Activated T-cell treated with anti-CD3 and anti-CD28 coated beads for 4 hours (primary cell): ENCODE results near the gene MOG.
A peak's percentile ranks its signal among the peaks of the same experiment; 100 is the strongest.

Source experiments
- DNase-seq: peaks from one replicate; pipeline ENCODE4 v3.0.0-alpha.2; 2020

MOG gene

DNA sequence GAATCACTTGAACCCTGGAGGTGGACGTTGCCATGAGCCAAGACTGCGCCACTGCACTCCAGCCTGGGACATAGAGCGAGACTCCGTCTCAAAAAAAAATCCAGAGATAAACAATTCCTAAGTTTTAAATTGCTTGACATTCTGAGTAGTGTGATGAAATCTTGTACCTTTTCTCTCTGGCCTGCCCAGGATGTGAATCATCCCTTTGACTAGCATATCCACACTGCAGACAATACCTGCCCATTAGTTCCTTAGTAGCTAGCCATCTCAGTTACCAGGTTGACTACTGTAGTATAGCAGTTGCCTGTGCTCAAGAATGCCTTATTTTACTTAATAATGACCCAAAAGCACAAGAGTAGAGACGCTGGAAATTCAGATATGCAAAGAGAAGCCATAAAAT lies 21.2 kb downstream of the MOG start:
- no peak for DNase-seq

DNA sequence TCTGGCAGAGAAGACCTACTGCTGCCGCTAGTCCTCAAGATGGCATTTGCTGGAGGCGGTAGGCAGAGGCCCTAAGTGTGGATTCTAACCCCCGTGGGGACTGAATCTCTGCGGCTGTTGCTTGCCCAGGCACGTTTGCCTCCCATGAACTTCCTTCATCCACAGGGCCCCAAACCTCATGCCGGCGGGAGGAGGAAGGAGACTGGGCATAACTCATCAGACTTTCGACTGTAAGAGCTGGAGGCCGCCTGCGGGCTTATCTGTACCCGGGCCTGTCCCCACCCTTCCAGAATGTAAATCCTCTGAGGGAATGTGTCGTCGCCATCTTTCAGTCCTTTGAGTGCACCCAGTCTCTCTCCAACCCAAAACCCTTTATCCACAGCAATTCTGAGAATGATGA lies 23.1 kb downstream of the MOG start:
- DNase-seq = no peak

DNA sequence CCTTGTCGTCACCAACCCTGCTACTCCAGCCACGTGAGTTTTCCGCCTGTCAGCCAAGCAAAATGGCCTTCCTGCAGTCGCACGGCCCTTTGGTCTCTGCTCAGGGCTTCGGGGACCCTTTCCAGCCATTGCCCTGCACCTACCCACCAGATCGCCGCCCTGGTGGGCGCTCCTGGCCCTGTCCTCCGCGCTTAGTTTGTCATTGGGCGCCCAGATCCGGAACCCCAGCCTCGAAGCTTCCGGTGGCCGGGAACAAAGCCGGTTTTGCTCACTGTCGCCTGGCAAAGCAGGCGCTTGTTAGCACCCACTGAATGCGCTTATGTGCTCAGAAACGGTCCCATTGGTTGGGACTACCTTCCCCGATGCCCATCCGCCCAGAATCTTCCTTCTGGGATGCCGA lies 23.5 kb downstream of the MOG start:
- no peak for DNase-seq

DNA sequence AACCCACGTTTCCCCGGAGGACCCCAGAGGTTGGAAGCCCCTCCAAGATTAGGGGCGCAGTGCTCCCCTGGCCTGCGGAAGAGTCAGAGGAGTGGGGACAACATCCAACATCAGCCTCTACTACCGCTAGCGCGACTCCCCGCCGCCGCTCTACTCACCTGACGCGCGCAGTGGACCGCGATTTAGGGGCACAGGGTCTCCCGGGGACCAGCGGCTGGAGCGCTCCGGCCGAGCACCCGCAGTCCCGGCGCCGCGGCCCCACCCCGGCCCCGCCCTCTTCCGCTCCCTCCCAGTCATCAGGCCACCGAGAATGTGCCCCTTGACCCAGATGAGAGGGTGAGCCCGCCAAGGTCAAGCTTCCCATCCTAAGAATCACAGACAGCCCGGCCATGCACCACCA lies 24.0 kb downstream of the MOG start, which contains the start of gene ZFP57:
TSS of gene ZFP57 (minus strand) at position 249 of the 400 bp plus-strand sequence. CDS start 4,149 bp downstream, outside the sequence.
- DNase-seq = no peak

DNA sequence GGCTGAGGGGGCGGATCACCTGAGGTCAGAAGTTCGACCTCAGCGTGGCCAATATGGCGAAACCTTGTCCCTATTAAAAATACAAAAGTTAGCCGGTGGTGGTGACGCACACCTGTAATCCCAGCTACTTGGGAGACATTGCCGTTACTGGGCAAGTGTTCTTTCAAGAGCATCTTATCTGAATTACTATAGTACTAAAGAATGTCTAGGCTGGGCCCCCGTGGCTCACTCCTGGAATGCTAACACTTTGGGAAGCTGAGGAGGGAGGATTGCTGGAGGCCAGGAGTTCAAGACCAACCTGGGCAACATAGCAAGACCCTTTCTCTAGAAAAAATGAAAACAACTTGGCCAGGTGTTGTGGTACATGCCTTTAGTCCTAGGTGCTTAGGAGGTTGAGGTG lies 24.9 kb downstream of the MOG start:
- no peak for DNase-seq

DNA sequence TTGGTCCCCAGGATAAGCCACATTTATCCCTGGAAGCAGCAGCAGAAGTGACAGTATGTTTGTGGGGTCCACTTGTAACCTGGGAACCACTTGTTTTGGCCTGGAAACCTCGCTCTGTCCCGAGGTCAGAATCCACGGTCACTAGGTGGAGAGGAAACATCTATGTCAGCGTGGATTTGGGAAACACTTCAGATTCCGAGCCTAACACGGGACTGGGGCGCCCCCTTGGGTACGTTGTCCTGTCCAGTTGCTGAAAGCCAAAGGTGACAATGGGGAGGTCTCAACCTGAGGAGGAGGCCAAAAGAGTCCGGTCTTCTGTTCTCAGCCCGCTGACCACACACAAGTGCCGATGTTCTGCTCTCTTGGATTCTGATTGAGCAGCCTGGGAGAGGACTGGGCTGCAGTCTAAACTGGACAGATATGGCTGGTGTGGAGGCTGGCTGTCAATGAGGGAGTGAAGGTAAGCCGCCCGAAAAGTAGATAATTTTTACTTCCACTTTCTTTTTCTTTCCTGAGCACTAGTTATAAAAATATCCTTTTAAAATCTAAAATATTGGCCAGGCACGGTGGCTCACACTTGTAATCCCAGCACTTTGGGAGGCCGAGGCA lies 28.9 kb downstream of the MOG start:
- DNase-seq = no peak

DNA sequence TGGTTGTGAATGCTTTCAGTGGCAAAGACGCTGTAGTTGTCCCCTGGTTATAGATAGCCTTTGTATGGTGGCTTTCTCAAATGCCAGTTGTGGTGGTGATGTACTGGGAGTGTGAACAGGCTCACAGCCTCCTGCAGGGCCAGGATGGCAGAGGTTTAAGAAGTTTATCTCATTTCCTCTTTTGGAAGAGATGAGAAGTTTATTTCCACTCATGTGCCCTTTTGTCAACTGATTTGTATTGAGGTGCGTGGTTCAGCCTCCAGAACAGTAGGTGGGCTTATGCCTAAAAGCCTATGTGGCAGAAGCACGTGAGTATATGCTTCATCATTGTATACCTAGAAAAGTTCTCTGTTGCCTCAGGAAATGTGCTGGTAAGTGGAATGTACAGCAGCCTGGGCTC lies 37.7 kb downstream of the MOG start:
- no peak for DNase-seq

DNA sequence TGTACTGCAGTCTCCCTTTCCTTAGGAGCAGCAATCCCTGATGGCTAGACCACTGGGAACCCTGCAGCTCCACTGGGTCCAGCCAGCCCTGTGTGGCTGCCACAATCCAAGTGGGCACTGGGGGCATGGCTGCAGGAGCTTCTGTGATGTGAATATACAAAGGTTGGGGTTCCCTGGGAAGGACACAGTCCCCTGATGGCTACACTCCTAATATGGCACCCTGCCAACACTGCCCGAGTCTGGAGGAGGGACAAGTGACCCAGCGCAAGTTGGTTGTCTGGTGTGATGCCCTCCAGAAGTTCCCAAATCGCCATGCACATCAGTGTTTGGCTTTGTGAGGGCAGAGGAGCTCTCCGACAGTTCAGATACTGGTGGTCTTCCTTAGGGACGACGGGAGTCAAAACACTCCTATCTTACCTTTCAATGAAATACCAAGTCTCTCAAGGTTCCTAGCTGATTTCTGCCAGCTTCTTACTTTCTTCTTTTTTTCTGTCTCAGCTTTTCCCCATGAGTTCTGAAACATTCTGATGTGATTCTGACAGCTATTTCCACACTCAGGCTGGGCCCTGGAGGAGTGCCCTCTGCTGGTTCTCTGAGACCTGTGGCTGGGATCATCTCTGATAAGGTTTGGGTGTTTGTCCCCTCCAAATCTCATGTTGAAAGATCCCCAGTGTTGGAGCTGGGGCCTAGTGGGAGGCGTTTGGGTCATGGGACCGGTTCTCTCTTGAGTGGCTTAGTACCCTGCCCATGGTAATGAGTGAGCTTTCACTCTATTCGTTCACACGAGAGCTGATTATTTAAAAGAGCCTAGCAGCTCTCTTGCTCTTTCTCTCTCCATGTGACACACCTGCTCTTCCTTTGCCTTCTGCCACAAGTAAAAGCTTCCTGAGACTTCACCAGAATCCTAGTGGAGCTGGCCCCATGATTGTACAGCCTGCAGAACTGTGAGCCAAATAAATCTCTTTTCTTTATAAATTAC lies 39.5 kb downstream of the MOG start:
- DNase-seq = no peak

DNA sequence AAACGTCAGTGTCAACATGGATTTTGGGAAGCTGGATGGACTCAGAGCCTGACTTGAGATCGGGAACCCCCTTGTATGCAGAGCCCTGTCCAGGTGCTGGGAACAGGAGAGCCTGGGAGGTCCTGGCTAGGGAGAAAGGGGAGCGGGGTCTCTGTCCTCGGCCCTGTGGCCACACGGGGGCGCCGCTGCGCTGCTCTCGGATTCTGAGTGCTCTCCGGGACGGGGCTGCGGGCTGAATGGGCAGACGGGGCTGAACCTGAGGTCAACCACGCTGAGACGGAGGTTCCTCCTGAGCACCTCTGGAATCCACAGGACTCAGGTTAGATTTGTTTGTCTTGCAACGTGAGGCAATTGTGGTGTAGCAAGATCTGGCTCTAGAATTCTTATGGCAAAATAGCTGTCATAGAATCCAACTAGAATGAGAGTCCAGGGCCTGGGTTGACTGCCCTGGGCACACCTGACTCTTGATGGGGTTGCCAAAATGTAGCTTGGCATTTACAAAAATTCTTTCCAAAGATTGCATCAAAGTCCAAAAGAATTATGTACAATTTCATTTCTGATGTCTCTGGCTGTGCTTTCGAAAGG lies 45.7 kb downstream of the MOG start:
- peak; percentile 68 for DNase-seq

DNA sequence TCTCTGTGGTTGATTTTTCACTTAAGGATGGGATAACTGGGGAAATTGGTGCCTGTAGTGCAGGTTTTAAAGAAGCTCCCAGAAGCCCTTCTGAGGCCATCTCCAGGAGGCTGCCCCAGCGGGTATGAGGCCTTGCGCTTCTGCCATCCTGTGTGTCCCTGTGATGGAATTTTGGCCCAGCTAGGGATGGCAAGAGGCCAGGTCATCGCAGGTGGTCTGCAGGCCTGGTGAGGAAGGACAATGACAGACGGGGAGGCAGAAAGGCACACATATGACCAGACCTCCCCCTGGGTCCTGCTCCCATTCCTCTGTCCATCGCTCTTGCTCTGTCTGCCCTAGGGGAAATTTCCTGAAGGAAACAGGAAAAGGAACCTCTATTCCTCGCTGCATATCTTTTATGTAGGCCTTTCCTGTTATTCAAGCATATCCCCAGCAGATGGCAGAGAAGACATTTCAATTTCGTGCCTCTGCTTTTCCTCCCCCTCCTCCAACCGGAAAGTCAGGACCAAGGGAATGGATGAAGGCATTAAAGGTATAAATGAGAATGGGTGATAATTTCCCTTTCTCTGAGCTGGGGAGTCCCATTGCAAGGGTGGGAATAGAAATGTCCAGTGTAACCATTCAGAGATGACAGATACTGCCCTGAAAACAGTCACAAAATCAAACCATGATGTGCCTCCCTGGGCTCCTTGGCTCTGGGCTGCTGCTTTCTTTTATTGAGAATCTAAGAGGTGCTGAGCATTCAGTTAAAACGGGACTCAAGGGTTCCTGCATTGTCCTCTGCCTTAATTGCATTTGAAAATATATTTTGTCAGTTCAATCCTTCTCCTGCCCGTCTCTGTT lies 48.7 kb downstream of the MOG start:
- no peak for DNase-seq

DNA sequence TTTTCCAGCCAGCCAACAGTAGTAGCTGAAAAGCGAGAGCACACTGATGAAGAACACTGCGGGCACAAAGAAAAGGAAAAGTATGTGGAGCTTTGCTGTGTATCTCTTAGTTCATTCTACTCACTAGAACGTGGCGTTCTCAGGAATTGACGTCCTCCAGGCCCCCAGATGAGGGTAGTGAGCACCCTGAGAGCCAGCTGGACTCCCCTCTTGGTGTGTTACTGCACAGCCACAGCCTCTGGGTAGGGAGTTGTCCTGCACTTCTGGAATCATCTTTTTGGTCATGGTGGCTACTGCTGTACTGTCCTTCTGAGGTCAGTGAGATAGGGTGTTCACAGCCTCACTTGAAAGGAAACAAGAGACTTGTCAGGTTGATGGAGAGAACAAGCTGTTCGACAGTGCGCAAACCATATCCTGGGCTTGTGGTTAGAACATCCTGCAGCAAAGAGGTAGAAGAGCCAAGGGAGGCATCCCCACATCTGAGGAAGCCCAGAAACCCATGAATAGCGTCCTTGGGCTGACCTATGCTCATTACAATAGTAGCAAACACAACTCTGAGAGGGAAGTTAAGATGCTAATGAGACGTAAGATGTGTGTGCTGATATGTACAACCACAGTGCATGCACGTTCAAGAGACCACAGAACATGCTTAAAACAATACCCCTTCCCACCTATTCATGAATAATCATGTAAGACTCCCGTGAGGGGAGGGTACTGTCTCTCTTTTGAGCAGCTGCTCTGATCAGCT lies 51.7 kb downstream of the MOG start:
- no peak for DNase-seq

DNA sequence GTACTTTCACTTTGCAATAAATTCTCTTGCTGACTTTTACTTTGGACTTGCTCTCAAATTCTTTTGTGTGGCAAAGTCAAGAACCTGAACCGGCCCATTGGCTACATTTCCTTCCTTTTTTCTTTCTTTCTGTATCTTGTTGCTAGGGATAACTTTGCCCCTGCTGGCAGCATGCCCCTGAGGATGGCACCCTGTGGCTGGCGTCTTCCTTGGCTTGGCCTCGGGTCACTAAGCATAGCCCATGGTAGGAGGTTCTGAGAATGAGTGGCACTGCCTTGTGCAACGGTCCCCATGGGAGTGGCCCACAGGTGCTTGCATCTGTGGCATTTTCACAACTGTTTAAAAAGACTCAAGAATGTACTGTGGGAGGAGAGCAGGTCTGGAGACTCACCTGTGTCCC lies 52.3 kb downstream of the MOG start:
- no peak for DNase-seq

DNA sequence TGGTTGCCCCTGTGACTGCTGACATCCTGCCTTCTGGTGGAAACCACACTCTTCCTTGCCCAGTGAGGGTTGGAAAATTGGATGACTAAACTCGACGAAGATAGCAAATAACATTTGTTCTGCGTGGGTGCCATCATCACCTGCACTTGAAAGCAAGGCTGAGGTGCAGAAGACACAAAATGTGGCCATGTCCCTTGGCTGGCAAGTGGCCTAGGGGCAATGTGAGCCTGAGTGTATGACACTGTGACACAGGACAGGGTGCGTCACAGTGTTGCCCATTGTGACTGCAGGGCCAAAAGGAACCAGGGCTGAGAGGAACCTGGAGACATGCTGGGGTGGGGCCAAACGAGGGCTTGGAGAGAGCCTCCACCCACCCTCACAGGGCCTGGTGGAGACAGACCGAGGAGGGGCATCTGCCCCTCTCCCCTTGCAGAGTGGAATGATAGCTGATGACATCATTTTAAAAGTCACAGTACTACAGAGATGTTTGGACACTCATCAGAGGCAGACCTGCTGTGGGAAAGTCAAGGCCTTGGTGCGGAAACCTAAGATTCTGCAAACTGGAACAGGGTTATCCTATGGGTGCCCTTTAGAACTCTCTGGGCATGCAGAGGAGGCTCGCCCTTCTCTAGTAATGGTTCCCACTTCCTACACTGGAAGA lies 53.5 kb downstream of the MOG start:
- DNase-seq = no peak

DNA sequence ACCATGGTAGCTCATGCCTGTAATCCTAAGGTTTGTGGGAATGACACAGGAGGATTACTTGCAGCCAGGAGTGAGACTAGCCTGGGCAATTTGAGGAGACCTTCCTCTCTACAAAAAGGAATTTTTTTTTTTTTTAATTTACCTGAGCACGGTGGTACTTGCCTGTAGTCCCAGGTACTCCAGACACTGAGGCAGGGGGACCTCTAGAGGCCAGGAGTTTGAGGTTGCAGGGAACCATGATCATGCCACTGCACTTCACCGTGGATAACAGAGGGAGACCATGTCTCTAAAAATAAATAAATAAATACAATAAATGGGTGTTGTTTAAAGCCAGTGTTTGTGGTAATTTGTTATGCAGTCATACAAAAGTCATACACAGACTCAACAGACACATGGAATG lies 64.0 kb downstream of the MOG start:
- DNase-seq = no peak
